ENCODE results near the gene ZNF22.

The ZNF22 gene

GRCh38 chr10:44965104-44965503 is 35.6 kb upstream of the ZNF22 start:
- no peak for DNase-seq (ENCODE audit: low spot score)

DNA sequence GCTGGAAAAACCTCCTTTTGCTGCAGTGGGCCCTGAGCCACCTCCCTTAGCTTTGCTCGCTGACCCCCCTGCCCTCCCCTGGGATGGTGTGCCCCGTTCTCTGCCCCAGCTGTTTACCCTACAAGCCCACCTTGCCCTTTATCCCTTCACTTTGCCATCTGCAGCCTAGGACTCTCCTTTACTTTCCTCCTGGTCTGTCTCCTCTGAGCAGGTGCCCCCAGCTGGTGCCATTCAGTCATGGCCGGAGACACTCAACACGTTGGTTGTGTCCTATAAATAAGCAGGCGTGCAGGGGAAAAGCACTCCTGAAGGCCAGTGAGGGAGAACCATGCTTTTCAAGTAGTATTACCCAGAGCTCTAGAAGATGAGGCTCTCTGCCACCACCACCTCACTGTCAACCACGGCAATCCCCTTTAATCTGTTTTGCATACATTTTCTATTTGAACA is 35.0 kb upstream of the ZNF22 start:
- DNase-seq (ENCODE audit: low spot score) = no peak

DNA sequence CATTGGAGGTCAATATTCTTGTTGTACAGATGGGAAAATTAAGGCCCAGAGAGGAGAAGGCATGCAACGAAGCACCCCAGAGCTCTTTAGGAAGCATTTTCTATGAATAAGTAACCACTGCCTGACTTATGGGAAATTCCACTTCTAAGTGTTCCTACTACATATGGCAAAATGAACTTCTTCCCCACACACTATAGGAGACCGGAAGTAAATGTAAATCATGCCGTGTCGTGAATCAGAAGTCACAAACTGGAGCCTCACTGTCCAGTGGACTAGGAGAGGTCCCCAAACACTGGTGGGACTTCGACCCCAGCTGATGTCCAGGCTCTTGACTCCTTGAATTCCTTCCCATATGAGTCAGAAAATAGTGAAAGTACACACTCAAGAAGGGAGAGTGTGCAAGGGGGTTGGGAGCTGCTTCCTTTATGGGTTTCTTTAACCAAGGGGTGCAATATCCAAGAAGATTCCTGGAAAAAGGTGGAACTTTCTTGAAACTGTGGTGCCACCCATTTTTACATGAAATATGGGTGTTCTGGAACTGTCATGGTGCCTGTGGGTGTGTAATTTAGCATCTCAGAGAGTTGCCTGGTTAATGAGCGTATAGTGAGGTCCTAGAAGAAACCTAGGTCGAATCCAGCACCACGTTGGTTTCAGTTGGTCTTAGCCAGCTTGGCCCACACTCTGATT is 34.5 kb upstream of the ZNF22 start:
- no peak for DNase-seq (ENCODE audit: low spot score)

GRCh38 chr10:44966816-44967509 is 33.8 kb upstream of the ZNF22 start:
- DNase-seq (ENCODE audit: low spot score) = no peak

- DNase-seq (ENCODE audit: low spot score) = no peak
These were observed 33.1 kb upstream of the ZNF22 start for GRCh38 chr10:44967616-44968015.

GRCh38 chr10:44968091-44968490 is 32.6 kb upstream of the ZNF22 start:
- no peak for DNase-seq (ENCODE audit: low spot score)

GRCh38 chr10:44968500-44969400 is 32.0 kb upstream of the ZNF22 start:
- no peak for DNase-seq (ENCODE audit: low spot score)

- DNase-seq (ENCODE audit: low spot score) = no peak
These were observed 30.9 kb upstream of the ZNF22 start for GRCh38 chr10:44969854-44970253.

DNA sequence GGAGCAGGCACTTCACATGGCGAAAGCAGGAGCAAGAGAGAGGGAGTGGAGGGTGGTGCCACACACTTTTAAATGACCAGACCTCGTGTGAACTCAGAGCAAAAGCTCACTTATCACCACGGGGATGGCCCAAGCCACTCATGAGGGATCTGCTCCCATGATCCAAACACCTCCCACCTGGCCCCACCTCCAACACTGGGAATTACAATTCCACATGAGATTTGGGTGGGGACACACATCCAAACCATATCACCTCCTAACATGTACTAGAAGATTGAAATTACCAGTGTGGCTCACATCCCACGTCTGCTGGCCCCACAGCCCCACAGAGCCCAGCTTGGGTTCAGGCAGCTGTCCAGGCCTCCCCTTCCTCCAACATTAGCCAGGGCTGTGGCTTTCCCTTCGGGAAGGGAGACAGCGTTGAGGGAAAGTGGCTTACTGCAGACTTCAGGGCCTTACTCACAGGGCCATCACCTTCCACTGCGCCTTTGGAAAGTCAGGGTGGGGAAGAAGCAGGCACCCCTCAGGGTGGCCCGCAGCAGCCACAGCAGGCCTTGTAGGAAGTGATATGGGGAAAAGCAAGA is 29.8 kb upstream of the ZNF22 start:
- DNase-seq (ENCODE audit: low spot score) = no peak

DNA sequence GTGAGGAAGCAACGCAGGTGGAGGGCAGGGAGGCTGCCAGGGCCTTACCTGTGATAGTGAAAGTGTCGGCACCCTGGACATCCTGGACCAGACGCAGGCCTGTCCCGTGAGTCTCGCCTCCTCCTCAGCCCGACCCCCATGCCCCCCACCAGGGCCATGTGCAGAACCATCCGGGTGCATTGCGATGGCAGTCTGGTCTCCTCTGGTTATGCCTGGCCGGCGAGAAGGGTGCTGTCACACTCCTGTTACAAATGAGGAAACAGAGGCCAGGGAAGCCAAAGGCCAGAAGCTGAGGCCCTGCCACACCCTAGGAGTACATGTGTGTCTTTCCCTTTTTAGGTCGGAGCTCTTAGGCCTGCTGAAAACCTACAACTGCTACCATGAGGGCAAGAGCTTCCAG is 29.3 kb upstream of the ZNF22 start:
- DNase-seq (ENCODE audit: low spot score) = no peak

- no peak for DNase-seq (ENCODE audit: low spot score)
These were observed 28.6 kb upstream of the ZNF22 start for GRCh38 chr10:44971935-44972757.

- no peak for DNase-seq (ENCODE audit: low spot score)
These were observed 27.8 kb upstream of the ZNF22 start for GRCh38 chr10:44972874-44973306.

DNA sequence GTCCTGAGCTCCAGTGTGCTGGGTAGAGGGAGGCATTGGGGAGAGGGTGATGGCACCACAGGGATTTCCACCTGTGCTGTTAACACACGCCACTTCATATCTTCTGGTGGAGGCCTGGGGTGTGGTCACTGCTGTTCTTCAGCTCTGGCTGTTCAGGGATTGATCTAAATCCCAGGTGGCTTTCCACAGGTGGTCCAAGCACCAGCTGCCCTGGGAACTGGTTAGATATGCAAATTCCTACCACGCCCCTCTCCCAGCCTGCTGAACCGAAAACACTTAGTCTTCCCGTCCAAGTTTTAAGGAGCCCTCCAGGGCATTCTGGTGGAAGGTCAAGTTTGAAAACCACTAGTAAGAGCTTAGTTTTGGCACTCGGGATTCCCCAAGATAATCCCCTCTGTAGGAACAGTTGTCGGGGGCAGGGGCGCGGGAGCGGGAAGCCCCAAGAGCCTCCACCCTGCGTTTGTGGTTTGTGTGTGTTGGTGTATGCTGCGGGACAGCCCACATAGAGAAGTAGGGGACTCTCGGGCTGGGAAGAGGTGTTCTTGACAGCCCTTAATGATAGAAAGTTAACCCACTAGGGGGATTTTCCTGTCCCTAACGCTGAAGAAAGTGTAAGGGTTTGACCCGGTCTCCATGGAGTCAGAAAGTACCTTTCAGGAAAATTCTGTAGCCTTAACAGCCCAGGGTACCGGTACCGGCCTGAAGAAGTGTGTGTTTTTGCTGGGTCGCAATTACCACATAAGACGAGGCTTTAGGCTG is 27.2 kb upstream of the ZNF22 start:
- DNase-seq (ENCODE audit: low spot score) = no peak

DNA sequence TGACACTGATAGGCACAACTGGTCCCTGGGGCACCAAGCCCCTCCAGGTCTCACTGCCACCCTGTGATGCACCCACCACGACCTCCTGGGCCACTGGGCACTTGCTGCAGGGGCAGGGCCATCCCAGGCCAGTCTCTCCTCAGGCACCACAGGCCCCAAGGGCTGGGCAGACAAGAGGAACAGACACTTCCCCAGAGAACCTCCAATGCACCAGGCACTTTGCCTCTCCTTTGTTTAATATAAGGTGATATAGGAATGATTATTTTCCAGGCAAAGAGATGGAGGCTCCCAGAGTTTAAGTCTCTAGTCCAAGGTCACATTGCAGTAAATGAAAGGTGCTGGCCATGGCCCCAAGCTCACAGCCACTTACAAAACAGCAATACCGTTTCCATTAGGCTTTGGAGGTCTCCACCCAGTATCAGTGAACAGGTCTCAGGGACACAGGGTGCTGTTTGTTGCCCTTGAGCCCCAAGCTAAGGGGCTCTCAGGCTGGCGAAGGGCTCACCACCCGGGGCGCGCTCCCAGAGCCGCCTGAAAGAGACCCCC is 26.6 kb upstream of the ZNF22 start:
- DNase-seq (ENCODE audit: low spot score) = no peak

DNA sequence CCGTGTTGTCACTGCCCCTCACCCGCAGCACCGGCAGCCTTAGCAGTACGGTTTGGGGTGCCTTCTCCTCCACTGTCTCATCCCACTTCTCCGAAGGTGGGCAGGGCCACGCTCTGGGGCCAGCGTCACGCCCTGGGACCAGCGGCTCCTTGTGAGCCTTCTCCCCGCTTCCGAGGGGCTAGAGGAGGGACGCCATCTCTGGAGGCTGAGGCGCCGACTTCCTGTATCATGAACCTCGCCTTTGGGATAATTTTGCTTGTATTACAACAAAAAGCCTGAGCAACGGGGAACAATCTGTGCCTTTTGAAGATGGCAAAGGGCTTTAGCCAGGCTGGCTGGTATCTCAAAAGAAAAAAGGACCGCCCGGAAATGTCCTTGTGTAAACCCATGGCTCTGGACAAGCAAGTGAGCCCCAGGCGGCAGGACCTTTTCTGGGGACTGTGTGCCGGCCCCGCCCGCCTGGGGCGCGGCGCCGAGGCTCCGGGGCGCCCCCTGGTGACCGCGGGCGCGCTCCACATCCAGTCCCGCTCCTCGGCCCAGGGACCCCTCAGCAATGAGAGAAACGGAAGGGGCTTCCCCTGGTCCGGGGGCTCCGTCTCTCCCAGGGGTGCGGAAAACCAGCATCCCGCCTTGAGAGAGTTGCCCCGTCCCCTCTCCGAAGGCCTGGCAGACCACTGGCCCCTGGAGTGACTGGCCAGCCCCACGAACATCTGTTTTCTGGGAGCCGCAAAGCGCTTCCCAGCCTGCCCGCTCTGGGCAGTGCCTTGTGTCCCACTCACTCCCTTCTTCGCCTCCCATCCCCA is 25.9 kb upstream of the ZNF22 start:
- DNase-seq (ENCODE audit: low spot score) = peak; percentile 60

- no peak for DNase-seq (ENCODE audit: low spot score)
These were observed 25.0 kb upstream of the ZNF22 start for GRCh38 chr10:44975431-44976331.

GRCh38 chr10:44976352-44977198 is 24.1 kb upstream of the ZNF22 start:
- DNase-seq (ENCODE audit: low spot score) = no peak
